Activated CD8-positive, alpha-beta memory T cell treated with anti-CD3 and anti-CD28 coated beads for 1 hour (primary cell): Measurements from ENCODE around the gene PTCH2.
A peak's percentile ranks its signal among the peaks of the same experiment; 100 is the strongest.
"Not testable (repeated sequence)": the region's sequence is repeated elsewhere in the genome, so short reads cannot be mapped to it uniquely, and the experiment has no call there.

Experiments
- DNase-seq, 2 donors: peaks; one replicate each; pipeline ENCODE4 v3.0.0-alpha.2; 2020; ENCODE audit warnings: low read depth in 1 of 2; ENCODE audit errors: extremely low read depth in 1 of 2

Gene PTCH2

GRCh38 chr1:44820328-44821239 lies 22.5 kb downstream of the PTCH2 start:
- no peak for DNase-seq

- peak in 1 of 2 donors; percentile 60 for DNase-seq
Measured at GRCh38 chr1:44819608-44820327, 23.3 kb downstream of the PTCH2 start.

GRCh38 chr1:44819196-44819607 lies 23.9 kb downstream of the PTCH2 start:
- no peak for DNase-seq

GRCh38 chr1:44817771-44818495 lies 25.1 kb downstream of the PTCH2 start:
- no peak for DNase-seq

GRCh38 chr1:44817307-44817706 lies 25.7 kb downstream of the PTCH2 start:
- DNase-seq, result no peak

GRCh38 chr1:44815926-44816325 lies 27.1 kb downstream of the PTCH2 start:
- DNase-seq, result not testable (repeated sequence)

- DNase-seq, result no peak
Measured at GRCh38 chr1:44812822-44813543, 30.1 kb downstream of the PTCH2 start.

- DNase-seq, result no peak
Measured at GRCh38 chr1:44811234-44811633, 31.8 kb downstream of the PTCH2 start.

GRCh38 chr1:44810762-44811105 lies 32.3 kb downstream of the PTCH2 start:
- DNase-seq, result not testable (repeated sequence)

GRCh38 chr1:44810101-44810761 lies 32.8 kb downstream of the PTCH2 start:
- no peak for DNase-seq

GRCh38 chr1:44808938-44809917 lies 33.8 kb downstream of the PTCH2 start:
- peak; percentile 70 to 73 for DNase-seq

GRCh38 chr1:44808063-44808937 lies 34.8 kb downstream of the PTCH2 start, which contains the start of gene BTBD19:
Gene BTBD19 (plus strand): TSS chr1:44808523. CDS start chr1:44808821, 298 bp downstream.
- DNase-seq, result no peak

- DNase-seq, result peak; percentile 83 to 92
Measured at GRCh38 chr1:44807364-44808062, 35.5 kb downstream of the PTCH2 start.

- no peak for DNase-seq
Measured at GRCh38 chr1:44806704-44807363, 36.2 kb downstream of the PTCH2 start, which contains the start of gene DYNLT4. Gene DYNLT4 (minus strand): TSS chr1:44807351. CDS start chr1:44806668, 683 bp downstream.

GRCh38 chr1:44806025-44806703 lies 36.9 kb downstream of the PTCH2 start:
- DNase-seq, result no peak
